NK-92 treated with Interleukin-12 subunit alpha and Interleukin-12 subunit beta, amount 100 ng/mL, for 24 hours (cell line): ENCODE measurements around the gene FILIP1L.

Experiments
- DNase-seq: peaks from one replicate; lab custom pipeline; 2025; lab: John Stamatoyannopoulos, UW

The FILIP1L gene

GRCh38 chr3:99974989-99975388, 139.3 kb downstream of the FILIP1L start:
- DNase-seq: no peak

GRCh38 chr3:99972380-99973104, 141.8 kb downstream of the FILIP1L start:
- no peak for DNase-seq

- no peak for DNase-seq
Measured at GRCh38 chr3:99971761-99972160, 142.5 kb downstream of the FILIP1L start.

GRCh38 chr3:99970198-99970597, 144.1 kb downstream of the FILIP1L start:
- no peak for DNase-seq

- DNase-seq: no peak
Measured at GRCh38 chr3:99969136-99969535, 145.2 kb downstream of the FILIP1L start.

GRCh38 chr3:99967796-99968195, 146.5 kb downstream of the FILIP1L start:
- DNase-seq: no peak

- no peak for DNase-seq
Measured at GRCh38 chr3:99966662-99967416, 147.5 kb downstream of the FILIP1L start.

- DNase-seq: no peak
Measured at GRCh38 chr3:99965681-99966408, 148.5 kb downstream of the FILIP1L start.

- DNase-seq: no peak
Measured at GRCh38 chr3:99965077-99965476, 149.2 kb downstream of the FILIP1L start.

- no peak for DNase-seq
Measured at GRCh38 chr3:99962703-99963102, 151.6 kb downstream of the FILIP1L start.

GRCh38 chr3:99961756-99962515, 152.4 kb downstream of the FILIP1L start:
- no peak for DNase-seq

- DNase-seq: no peak
Measured at GRCh38 chr3:99960941-99961340, 153.4 kb downstream of the FILIP1L start.

GRCh38 chr3:99960123-99960878, 154.0 kb downstream of the FILIP1L start:
- no peak for DNase-seq

GRCh38 chr3:99958222-99958912, 155.9 kb downstream of the FILIP1L start:
- DNase-seq: no peak

- no peak for DNase-seq
Measured at GRCh38 chr3:99957151-99957796, 157.0 kb downstream of the FILIP1L start.

GRCh38 chr3:99955773-99956562, 158.3 kb downstream of the FILIP1L start:
- DNase-seq: no peak

- DNase-seq: no peak
Measured at GRCh38 chr3:99954914-99955644, 159.2 kb downstream of the FILIP1L start.

GRCh38 chr3:99953596-99953995, 160.7 kb downstream of the FILIP1L start:
- DNase-seq: no peak

- no peak for DNase-seq
Measured at GRCh38 chr3:99952306-99952705, 162.0 kb downstream of the FILIP1L start.
